IMR-90 (cell line): Measurements from ENCODE around the gene MYO10. TPM values are rescaled to one million over a fixed set of nuclear protein-coding genes. Genes with fewer than 3 reads are reported as not detected.

Experiments
- ATAC-seq: fragments of 200-7000 bp; cut with Tn5 transposase; 2 replicates; pipeline ENCODE4 v1.9.1; 2020; ENCODE audit warnings: low read depth, mild to moderate bottlenecking, moderate library complexity
- BruUV-seq: library from RNA; stranded (reverse); fragments of 400-500 nt; replicated peaks from 2 replicates; lab custom pipeline; 2021; lab: Mats Ljungman, UMichigan
- CTCF ChIA-PET: fragments of 300-600 bp; formaldehyde crosslinking; extraction: SDS; loops from one replicate; lab custom pipeline; 2021; ENCODE audit warnings: antibody characterized with exemption; lab: Yijun Ruan, JAX
- POLR2A ChIA-PET: fragments of 300-600 bp; sonication (Branson Sonifier 250); formaldehyde crosslinking; loops from one replicate; lab custom pipeline; 2022; ENCODE audit warnings: antibody characterized with exemption; ENCODE audit not compliant: unreplicated experiment; lab: Charles Lee
- DNase-seq: peaks from one replicate; pipeline ENCODE4 v3.0.0; 2013
- H2AFZ ChIP-seq: replicated peaks from 2 replicates; pipeline ENCODE3; 2013; ENCODE audit warnings: low read length, mild to moderate bottlenecking; ENCODE audit not compliant: poor library complexity
- H2AK5ac ChIP-seq: 2 replicates; pipeline ENCODE4 v1.6.1; 2013; ENCODE audit warnings: low read depth, low read length, inconsistent platforms
- H2AK9ac ChIP-seq: replicated peaks from 2 replicates; pipeline ENCODE3; 2013; ENCODE audit warnings: mild to moderate bottlenecking, low read depth, low read length, moderate library complexity; ENCODE audit not compliant: poor library complexity
- H2BK120ac ChIP-seq: 2 replicates; pipeline ENCODE4 v1.6.1; 2013; ENCODE audit warnings: low read depth, low read length, inconsistent platforms
- H2BK15ac ChIP-seq: 3 replicates; pipeline ENCODE4 v1.6.1; 2013; ENCODE audit warnings: low read depth, low read length, inconsistent platforms
- H2BK20ac ChIP-seq: 2 replicates; pipeline ENCODE4 v1.6.1; 2013; ENCODE audit warnings: low read depth, mild to moderate bottlenecking, inconsistent platforms, low read length, moderate library complexity
- H2BK5ac ChIP-seq: 2 replicates; pipeline ENCODE4 v1.6.1; 2013; ENCODE audit warnings: mild to moderate bottlenecking, low read depth, low read length, inconsistent platforms; ENCODE audit not compliant: poor library complexity, severe bottlenecking
- H3K14ac ChIP-seq: replicated peaks from 2 replicates; pipeline ENCODE4 v1.6.1; 2013; ENCODE audit warnings: low read depth, low read length, inconsistent platforms
- H3K18ac ChIP-seq: 2 replicates; pipeline ENCODE4 v1.6.1; 2013; ENCODE audit warnings: low read depth, low read length, control low read depth
- H3K23ac ChIP-seq: 2 replicates; pipeline ENCODE4 v1.6.1; 2013; ENCODE audit warnings: low read depth, low read length, inconsistent platforms
- H3K27ac ChIP-seq: 2 replicates; pipeline ENCODE4 v1.5.1; 2013; ENCODE audit warnings: mild to moderate bottlenecking, control low read depth, low read length; ENCODE audit not compliant: insufficient read depth
- H3K27me3 ChIP-seq: 2 replicates; pipeline ENCODE4 v1.6.1; 2013; ENCODE audit warnings: low read length; ENCODE audit not compliant: control insufficient read depth, insufficient read depth
- H3K36me3 ChIP-seq: 2 replicates; pipeline ENCODE4 v1.6.1; 2013; ENCODE audit warnings: low read length, mixed read lengths; ENCODE audit not compliant: control insufficient read depth, insufficient read depth
- H3K4ac ChIP-seq: 2 replicates; pipeline ENCODE4 v1.6.1; 2013; ENCODE audit warnings: low read depth, low read length, inconsistent platforms
- H3K4me1 ChIP-seq: 2 replicates; pipeline ENCODE4 v1.6.1; 2013; ENCODE audit warnings: low read length, mixed read lengths; ENCODE audit not compliant: control insufficient read depth, insufficient read depth
- H3K4me2 ChIP-seq: 2 replicates; pipeline ENCODE4 v1.6.1; 2013; ENCODE audit warnings: low read depth, mild to moderate bottlenecking, control low read depth, low read length, moderate library complexity
- H3K4me3 ChIP-seq: 2 replicates; pipeline ENCODE4 v1.5.1; 2013; ENCODE audit warnings: low read depth, mild to moderate bottlenecking, control low read depth, low read length, moderate library complexity; ENCODE audit not compliant: insufficient read depth
- H3K56ac ChIP-seq: 2 replicates; pipeline ENCODE4 v1.6.1; 2013; ENCODE audit warnings: low read length, inconsistent platforms; ENCODE audit not compliant: insufficient read depth; ENCODE audit errors: extremely low read depth
- H3K79me1 ChIP-seq, 2 experiments: 2 replicates each; pipeline ENCODE4 v1.6.1; 2013; ENCODE audit warnings: low read length in 2 of 2, inconsistent platforms in 1 of 2, low read depth in 1 of 2
- H3K9ac ChIP-seq: 2 replicates; pipeline ENCODE4 v1.6.1; 2013; ENCODE audit warnings: low read depth, low read length, control low read depth
- H3K9me1 ChIP-seq: 2 replicates; pipeline ENCODE4 v1.6.1; 2013; ENCODE audit warnings: low read length, inconsistent platforms; ENCODE audit not compliant: insufficient read depth
- H3K9me3 ChIP-seq: 2 replicates; pipeline ENCODE4 v1.6.1; 2013; ENCODE audit warnings: low read length; ENCODE audit not compliant: control insufficient read depth, insufficient read depth
- H4K20me1 ChIP-seq: 2 replicates; pipeline ENCODE4 v1.6.1; 2013; ENCODE audit warnings: low read length, inconsistent platforms; ENCODE audit not compliant: insufficient read depth
- H4K5ac ChIP-seq: 2 replicates; pipeline ENCODE4 v1.6.1; 2013; ENCODE audit warnings: mild to moderate bottlenecking, low read depth, low read length, control low read depth
- H4K8ac ChIP-seq, 2 experiments: 2 replicates each; pipeline ENCODE4 v1.6.1; 2013; ENCODE audit warnings: low read depth in 2 of 2, low read length in 2 of 2, control low read depth in 1 of 2, inconsistent platforms in 1 of 2
- H4K91ac ChIP-seq: 2 replicates; pipeline ENCODE4 v1.6.1; 2013; ENCODE audit warnings: low read depth, low read length, inconsistent platforms; ENCODE audit not compliant: insufficient read depth
- BHLHE40 ChIP-seq: fragments of 150-350 bp; IDR thresholded peaks from 2 replicates; pipeline ENCODE4 v1.6.1; 2016; ENCODE audit warnings: mild to moderate bottlenecking, low read depth, low read length
- CEBPB ChIP-seq: IDR thresholded peaks from 2 replicates; pipeline ENCODE4 v1.6.1; 2012; ENCODE audit warnings: low read depth, low read length, improper control_type of control experiment
- CHD1 ChIP-seq: IDR thresholded peaks from 2 replicates; pipeline ENCODE4 v1.6.1; 2012; ENCODE audit warnings: low read depth, low read length, improper control_type of control experiment
- MXI1 ChIP-seq: IDR thresholded peaks from 2 replicates; pipeline ENCODE4 v1.6.1; 2012; ENCODE audit warnings: low read depth, mild to moderate bottlenecking, low read length, moderate library complexity, borderline replicate concordance
- NFE2L2 ChIP-seq: fragments of 150-350 bp; IDR thresholded peaks from 2 replicates; pipeline ENCODE4 v1.6.1; 2016; ENCODE audit warnings: low read depth, mild to moderate bottlenecking, low read length
- POLR2A ChIP-seq: IDR thresholded peaks from 2 replicates; pipeline ENCODE4 v1.6.1; 2012; ENCODE audit warnings: mild to moderate bottlenecking, low read depth, low read length
- RAD21 ChIP-seq: IDR thresholded peaks from 2 replicates; pipeline ENCODE4 v1.6.1; 2012; ENCODE audit warnings: low read length, improper control_type of control experiment
- RCOR1 ChIP-seq: IDR thresholded peaks from 2 replicates; pipeline ENCODE4 v1.6.1; 2012; ENCODE audit warnings: mild to moderate bottlenecking, low read length, improper control_type of control experiment; ENCODE audit not compliant: insufficient replicate concordance
- RFX5 ChIP-seq: IDR thresholded peaks from 2 replicates; pipeline ENCODE4 v1.8.0; 2012; ENCODE audit warnings: low read depth, mild to moderate bottlenecking, low read length, moderate library complexity
- WGBS, 2 experiments: methylation state at CpG; one replicate each; pipeline versions ENCODE4 v1.1.5 to v1.1.7; 2013; ENCODE audit warnings: missing lambda C conversion rate in 2 of 2; ENCODE audit not compliant: insufficient read length in 1 of 2; ENCODE audit errors: extremely low coverage in 2 of 2; 5-methylcytosine and 5-hydroxymethylcytosine counted together
- dilution Hi-C: fragments of 300-500 bp; cut with HindIII; formaldehyde crosslinking; loops from one replicate; pipeline ENCODE4 v1.14.3; 2018; ENCODE audit warnings: low sequenced_read_pairs; ENCODE audit not compliant: unreplicated experiment
- in situ Hi-C: fragments of 300-500 bp; cut with MboI; formaldehyde crosslinking; loops from 3 replicates; pipeline ENCODE4 v1.14.3; 2019; ENCODE audit warnings: low sequenced_read_pairs, inconsistent platforms, mixed read lengths
- intact Hi-C: fragments of 100-400 bp; cut with micrococcal nuclease; formaldehyde crosslinking; loops from 2 replicates; pipeline ENCODE4 v1.10.0; 2022
- polyA plus RNA-seq, 3 experiments: library from polyadenylated mRNA; depleted of rRNA; stranded (reverse); fragments of >200 nt; gene quantifications; 2 replicates each; pipeline ENCODE4 v1.2.3, GENCODE V29; 2012; ENCODE audit warnings: low replicate concordance in 1 of 3
- total RNA-seq: library from RNA; depleted of rRNA; stranded (reverse); fragments of >200 nt; gene quantifications from 2 replicates; pipeline ENCODE4 v1.2.3, GENCODE V29; 2012
- TF ChIP-seq, protein P1 (sequence below): fragments of 150-350 bp; IDR thresholded peaks from 2 replicates; pipeline ENCODE4 v1.6.1; 2017; ENCODE audit warnings: mild to moderate bottlenecking, antibody characterized with exemption, low read length, low read depth
- TF ChIP-seq, protein P2 (sequence below): conservative IDR thresholded peaks from 2 replicates; pipeline ENCODE4 v1.5.1; 2012; ENCODE audit warnings: mild to moderate bottlenecking, low read depth, low read length, improper control_type of control experiment

MYO10 gene
- total and polyA plus RNA-seq, 2 of the 4 experiments (the other 2 are of a cell fraction): 39.9 to 115 TPM

DNA sequence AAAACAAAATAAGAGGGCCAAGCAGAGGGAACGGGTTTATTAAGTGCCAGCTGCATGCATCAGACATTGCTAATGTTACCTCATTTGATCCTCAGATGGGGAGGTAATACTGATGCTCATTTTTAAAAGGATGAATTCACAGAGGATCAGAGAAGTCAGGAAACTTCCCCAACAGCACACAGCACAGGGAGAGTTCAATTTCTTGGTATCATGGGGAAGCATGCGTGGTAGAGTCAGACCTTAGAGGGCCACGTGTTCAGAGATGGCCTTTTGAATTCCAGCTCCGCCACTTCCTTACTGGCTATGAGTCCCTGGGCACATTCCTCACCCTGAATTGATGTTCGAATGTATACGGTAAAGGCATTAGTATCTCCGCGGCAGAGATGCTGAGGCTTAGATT, 108.3 kb downstream of the MYO10 start:
- H3K4me1 ChIP-seq: peaks cover 12% of the 10 kb centered on the region
- ATAC-seq (no peak), DNase-seq (no peak)
- no peak overlapping the region for H2BK5ac ChIP-seq
- no peak overlapping the region for H4K8ac ChIP-seq
- H3K79me1 ChIP-seq: peaks cover 13 to 83% of the 10 kb centered on the region in 2 experiments; a peak in 3 of 4 replicates
- H4K20me1 ChIP-seq: peaks cover 96% of the 10 kb centered on the region
- ChIA-PET POLR2A (no interaction called here), CTCF (interaction anchor here (0.6 kb wide), 1 partner anchor 305 kb away, joined by 3 read pairs; no protein-coding TSS in a partner anchor)
- H3K9ac ChIP-seq: no peak overlapping the region
- no peak overlapping the region for H3K14ac ChIP-seq
- no peak overlapping the region for H2BK15ac ChIP-seq
- H2AFZ ChIP-seq: no peak overlapping the region
- H3K27ac ChIP-seq: no peak overlapping the region
- H3K56ac ChIP-seq: no peak overlapping the region
- H4K5ac ChIP-seq: no peak overlapping the region
- H3K9me3 ChIP-seq: no peaks in the 10 kb centered on the region
- H3K4me3 ChIP-seq: no peak overlapping the region
- dilution Hi-C loops: no loop called here
- no TSS peak for BruUV-seq
- H2BK20ac ChIP-seq: no peak overlapping the region
- no peak overlapping the region for H3K18ac ChIP-seq
- H2BK120ac ChIP-seq: no peak overlapping the region
- no peaks in the 10 kb centered on the region for H3K27me3 ChIP-seq
- no peak overlapping the region for H2AK9ac ChIP-seq
- intact Hi-C loops: no loop called here
- H3K23ac ChIP-seq: peak overlapping the region; percentile 23; the same call in 1 of the 2 replicates
- no peak for TF ChIP-seq CEBPB
- TF ChIP-seq, protein P1, sequence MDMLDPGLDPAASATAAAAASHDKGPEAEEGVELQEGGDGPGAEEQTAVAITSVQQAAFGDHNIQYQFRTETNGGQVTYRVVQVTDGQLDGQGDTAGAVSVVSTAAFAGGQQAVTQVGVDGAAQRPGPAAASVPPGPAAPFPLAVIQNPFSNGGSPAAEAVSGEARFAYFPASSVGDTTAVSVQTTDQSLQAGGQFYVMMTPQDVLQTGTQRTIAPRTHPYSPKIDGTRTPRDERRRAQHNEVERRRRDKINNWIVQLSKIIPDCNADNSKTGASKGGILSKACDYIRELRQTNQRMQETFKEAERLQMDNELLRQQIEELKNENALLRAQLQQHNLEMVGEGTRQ: no peak
- no peak for TF ChIP-seq RCOR1
- TF ChIP-seq CHD1: no peak
- TF ChIP-seq NFE2L2: no peak
- TF ChIP-seq BHLHE40: no peak
- no peak for TF ChIP-seq RFX5
- TF ChIP-seq RAD21: no peak
- TF ChIP-seq POLR2A: no peak
- TF ChIP-seq, protein P2, sequence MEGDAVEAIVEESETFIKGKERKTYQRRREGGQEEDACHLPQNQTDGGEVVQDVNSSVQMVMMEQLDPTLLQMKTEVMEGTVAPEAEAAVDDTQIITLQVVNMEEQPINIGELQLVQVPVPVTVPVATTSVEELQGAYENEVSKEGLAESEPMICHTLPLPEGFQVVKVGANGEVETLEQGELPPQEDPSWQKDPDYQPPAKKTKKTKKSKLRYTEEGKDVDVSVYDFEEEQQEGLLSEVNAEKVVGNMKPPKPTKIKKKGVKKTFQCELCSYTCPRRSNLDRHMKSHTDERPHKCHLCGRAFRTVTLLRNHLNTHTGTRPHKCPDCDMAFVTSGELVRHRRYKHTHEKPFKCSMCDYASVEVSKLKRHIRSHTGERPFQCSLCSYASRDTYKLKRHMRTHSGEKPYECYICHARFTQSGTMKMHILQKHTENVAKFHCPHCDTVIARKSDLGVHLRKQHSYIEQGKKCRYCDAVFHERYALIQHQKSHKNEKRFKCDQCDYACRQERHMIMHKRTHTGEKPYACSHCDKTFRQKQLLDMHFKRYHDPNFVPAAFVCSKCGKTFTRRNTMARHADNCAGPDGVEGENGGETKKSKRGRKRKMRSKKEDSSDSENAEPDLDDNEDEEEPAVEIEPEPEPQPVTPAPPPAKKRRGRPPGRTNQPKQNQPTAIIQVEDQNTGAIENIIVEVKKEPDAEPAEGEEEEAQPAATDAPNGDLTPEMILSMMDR: no peak
- TF ChIP-seq MXI1: no peak
- H3K9me1 ChIP-seq: peaks cover 42% of the 10 kb centered on the region
- H3K4ac ChIP-seq: no peak overlapping the region
- H3K4me2 ChIP-seq: no peak overlapping the region
- in situ Hi-C loops: no loop called here
- H4K91ac ChIP-seq: no peak overlapping the region
- H3K36me3 ChIP-seq: peaks cover 6% of the 10 kb centered on the region
- WGBS, 2 experiments: 100% methylated on average over 2 of the region's 8 CpGs; no CpG with 5 or more reads in 1 of the 2 experiments
- H2AK5ac ChIP-seq: no peak overlapping the region
